GM19372 (cell line): ENCODE data around the gene HIRA.

Experiments used
- ATAC-seq: cut with Tn5 transposase; IDR thresholded peaks from one replicate; pipeline ENCODE4 v1.9.1; 2021; ENCODE audit warnings: mild to moderate bottlenecking, low read depth, moderate library complexity; ENCODE audit not compliant: unreplicated experiment

HIRA gene

DNA sequence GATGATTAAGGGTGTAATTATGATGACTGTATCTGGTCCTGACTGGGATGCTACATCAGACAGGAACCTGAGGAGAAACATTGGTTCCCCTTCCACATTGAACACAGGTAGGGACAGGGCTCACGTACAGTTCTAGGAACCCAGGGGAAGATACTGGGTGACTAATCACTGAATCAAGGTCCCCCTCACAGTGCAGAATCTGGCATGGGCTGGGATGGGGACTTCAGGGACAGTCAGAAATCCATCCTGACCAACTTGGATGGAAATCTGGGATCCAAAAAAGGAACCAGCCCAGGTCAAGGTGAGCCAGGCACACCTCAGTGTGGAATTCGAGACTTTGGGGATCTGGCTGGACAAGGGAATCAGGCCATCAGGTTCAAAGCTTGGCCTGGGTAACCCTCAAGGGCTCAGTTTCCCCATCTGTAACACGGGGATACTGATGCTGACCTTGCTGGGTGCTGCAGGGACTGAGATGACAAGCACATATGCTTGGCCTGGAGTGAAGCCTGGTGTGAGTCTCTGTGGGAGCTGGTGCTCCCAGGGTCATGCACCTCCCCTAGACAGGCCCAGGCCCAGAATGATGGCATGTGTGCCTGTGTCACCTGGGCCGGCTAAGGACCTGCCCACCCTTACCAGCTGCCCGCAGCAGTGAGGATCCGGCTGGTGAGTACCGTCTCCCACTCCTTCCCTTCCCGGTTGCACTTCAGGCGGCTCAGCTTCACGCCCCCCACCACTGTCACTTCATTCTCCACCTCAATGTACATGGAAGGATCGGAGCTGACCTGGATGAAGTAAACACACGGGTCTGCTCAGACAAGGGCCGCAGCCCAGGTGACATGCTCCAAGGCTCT, 72.6 kb downstream of the HIRA start:
- no peak for ATAC-seq

DNA sequence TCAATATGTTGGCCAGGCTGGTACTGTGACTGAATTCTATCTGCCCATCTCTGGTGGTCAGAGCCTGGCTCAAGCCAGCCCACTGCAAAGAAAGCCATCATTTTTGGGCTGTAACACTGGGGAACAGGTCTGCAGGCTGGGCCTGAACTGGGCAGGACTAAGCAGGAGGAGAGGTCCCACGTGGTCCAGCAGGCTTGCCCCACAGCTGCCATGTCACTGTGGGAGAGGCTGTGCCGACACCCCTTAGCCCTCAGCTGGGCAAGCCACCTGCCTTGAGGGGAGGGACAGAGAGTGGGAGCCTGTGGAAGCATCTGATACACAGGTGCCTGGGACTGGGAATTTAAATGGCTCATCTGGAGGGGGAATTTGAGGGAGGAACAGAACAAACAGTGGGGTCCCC, 73.3 kb downstream of the HIRA start:
- ATAC-seq, result no peak

DNA sequence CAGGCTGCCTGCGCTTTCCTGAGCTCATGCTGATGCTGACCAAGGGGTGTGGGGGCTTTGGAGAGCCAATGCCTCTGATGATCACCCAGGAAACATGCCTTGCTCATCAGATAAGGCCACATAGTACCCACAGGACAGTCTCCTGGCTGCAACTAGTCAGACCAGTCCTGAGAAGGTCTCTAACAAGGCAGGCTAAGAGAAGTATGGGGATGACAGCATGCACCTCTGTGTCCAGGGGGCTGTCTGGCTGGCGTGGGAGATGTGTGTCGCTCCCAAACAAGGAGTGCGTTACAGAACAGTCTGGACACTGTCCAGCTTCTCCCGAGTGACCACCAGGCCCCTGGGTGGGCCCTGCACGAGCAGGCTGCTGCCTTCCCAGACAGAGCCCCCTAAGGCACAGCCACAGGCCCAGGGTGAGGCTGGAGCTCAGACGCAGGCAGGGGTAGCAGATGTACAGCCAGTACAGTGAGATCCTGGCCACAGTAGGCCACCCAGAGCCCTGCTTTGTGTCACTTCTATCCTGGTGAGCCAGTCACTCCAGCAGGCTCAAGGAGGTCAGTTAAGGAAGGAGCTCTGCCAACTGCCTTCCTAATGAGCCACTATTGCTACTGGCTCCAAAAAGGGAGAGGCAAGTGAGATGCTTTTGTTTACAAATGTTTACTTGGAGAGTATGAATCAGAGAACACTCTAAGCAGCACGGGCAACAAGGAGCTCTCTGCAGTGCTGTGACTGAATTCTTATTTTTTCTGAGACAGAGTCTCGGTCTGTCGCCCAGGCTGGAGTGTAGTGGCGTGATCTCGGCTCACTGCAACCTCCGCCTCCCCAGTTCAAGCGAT, 74.0 kb downstream of the HIRA start:
- ATAC-seq, result no peak

DNA sequence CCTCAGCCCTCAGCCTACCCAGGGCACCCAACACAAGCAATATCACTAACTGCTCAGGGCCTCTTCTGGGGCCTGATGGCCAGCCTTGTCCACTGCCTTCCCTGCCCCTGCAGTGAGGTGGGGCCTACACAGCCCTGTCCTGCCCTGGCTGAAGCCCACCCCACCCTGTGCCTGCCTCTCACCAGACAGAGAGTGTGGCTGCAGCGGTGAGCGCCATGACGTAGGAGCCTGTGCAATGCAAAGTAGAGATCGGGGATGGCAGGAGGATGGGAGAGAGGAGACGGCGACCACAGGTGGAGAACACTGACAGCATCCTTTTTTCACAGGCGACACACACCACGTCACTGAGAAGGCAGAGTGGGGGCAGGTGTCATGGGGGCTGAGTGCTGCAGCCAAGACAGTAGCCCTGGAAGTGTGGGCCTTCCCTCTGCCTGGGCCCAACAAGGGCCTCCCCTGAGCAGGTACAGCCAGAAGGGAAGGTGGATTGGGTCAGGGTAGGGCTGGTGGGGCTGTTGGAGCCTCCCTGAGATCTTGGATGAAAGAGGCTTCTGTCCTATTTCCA, 74.7 kb downstream of the HIRA start:
- ATAC-seq, result no peak

DNA sequence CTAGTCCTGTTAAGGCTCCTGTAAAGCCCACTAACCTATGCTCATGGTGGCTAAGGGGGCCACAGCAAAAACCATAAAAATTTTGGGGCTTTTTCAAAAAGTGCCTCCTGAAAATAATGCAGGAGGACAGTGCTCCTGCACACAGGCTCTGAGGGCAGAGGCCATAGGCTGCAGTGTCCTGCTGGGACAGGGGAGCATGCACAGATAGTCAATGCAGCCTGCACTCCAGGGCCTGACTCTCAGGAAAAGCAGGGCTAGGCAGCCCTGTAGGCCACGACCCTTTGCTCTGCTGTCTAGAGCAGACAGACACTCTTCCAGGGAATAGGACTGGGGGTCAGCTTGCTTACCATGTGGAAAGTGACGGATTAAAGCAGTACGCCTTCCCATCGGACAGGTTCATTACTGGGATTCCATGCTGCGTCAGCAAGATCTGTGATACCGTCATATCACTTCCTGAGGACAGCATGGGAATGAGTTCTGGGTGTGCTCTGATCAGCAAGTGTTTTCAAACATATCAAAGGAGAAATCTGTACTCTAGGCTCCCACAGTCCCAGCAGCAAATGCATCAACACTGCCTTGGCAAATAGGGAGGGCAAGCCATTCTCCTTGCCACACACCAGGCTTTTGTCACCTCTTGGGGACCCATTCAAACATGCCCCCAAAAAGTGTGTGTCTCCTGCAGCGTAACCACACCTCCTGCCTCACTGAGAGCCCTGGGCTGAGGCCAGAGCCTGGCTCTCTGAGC, 75.9 kb downstream of the HIRA start:
- no peak for ATAC-seq

DNA sequence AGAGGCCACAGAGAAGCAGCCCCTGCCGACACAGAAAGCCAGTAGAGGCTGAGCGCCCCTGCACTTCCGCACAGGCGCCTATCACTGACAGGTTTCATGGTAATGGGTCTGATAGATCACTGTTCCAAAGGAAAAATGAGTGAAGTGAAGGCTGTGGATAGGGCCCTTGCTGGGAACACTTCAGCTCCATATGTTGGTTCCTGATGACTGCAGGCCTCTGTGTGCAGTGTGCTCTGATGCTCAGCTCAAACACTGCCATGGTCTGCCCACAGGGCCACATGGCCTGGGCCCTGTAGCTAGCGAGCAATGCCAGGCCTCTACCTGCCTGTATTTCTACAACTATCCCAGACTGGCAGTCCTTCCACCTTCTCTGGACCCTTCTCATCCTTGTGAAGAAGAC, 77.3 kb downstream of the HIRA start:
- no peak for ATAC-seq

DNA sequence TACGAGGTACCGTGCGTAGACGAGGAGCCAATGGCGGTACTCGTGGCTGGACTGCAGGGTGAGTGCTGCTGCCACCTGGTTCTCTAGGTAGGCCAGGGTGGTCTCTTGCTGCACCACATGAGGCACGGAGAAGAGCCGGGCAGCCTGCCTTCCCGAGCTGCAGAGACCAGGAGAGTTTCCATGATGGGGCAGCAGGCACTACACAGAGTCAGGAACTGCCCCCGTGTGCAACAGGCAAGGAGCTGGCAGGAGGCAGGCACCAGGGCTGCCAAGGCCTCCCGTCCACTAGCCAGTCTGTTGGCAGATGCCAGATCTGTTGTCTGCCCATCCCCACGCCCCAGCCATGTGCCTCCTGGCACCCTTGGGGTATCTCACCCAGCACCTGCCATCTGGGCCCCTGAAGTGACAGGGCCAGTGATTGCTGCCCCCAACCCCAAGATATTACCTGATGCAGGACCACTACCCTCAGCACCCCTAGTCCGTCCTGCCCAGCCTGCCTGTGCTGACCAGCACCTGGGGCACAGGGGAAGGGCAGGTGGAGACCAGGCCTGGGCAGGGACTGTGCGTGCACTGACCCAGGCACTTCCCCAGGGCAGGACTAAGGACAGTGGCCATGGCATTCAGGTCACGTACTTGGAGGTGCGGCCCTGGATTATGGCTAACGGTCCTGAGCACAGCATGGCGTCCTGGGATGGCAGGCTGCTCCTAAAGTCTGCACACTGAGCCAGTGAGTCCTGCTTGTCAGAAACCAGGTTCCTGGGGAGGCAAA, 78.0 kb downstream of the HIRA start:
- no peak for ATAC-seq

DNA sequence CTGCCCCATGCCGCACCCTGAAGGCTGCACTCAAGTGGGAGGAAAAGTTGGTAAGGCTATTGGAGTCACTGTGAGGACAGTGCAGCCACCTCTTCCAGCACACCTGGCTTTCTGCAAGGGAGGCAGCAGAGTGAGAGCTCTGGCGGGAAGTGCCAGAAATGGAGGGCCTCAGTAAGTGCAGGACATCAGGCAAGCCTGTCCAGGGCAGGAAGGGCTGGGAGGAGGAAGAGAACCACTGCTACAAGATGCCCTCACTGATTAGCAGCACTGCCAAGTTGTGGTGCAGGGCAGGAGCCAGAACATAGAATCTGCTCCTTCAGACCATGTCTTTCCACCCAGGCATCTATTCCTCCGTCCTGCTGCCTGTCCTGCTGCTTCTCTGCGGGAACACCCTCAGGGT, 78.8 kb downstream of the HIRA start:
- ATAC-seq, result no peak

DNA sequence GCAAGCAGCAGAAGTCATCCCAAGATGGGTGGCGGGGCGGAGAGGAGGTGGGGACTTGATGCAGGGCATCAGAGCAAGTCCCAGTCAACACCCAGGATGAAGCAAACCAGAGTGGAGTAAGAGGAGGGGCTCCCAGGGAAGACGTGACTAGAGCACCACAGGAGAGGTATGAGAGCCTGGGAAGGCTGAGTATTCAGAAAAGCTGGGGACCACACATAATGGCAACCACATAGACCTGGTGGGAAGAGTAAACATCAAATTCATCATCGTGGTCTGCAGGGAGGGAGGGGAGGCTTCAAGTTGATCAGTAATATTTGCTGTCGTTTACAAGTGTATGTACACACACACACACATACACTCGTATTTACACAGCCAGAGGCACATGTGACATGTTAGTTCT, 79.3 kb downstream of the HIRA start:
- ATAC-seq, result no peak

DNA sequence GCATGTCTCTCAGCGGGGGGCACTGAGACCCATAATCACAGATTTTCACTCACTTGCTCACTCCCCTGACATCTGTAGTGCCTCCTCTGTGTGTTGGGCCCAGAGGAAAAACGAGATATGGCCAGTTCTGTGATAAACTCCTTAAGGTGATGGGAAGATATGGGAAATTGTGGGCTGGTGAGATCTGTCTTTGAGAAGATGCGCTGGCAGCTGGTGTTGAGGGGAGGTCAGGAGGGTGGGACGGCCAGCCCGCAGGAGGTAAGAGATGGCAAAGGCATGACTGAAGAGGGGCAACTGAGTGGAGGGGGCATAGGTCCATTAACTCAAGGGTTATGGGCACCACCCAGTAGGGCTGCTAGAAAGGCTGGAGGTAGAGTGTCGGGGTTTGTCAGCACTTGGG, 79.9 kb downstream of the HIRA start:
- no peak for ATAC-seq

DNA sequence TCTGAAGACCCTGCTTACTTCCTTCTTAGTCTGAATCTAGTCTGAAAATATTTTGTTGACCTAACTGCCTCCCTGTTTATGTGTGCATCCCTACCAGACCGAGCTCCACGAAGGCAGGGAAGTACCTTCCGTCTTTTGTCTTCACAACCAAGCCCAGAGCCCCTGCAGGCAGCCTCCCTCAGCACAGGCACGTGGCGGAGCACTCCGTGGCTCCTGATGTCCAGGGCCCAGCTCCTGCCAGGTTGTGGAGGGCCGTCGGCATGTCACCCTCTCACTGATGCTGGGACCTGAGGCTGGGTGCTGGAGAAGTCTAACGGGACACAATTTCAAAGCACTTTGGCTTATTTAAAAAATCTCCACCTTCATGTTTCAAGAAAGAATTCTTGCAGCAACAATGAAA, 80.6 kb downstream of the HIRA start:
- ATAC-seq, result no peak

DNA sequence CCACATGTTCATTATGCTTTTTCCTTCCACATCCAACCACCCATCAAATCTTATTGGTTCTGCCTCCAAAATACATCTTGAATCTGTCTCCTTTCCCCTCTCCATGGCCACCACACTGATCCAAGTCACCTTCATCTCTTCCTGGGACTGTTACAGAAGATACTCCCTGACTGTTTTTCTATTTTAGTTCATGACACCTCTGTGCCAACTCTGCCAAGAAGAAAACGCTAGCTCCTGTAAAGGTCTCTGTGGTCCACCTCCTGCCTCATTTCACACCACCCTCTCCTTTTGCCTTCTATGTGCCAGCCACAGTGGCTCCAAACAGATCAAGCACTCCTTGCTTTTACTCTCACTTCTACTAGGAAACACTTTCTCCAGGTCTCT, 81.1 kb downstream of the HIRA start:
- ATAC-seq, result no peak

DNA sequence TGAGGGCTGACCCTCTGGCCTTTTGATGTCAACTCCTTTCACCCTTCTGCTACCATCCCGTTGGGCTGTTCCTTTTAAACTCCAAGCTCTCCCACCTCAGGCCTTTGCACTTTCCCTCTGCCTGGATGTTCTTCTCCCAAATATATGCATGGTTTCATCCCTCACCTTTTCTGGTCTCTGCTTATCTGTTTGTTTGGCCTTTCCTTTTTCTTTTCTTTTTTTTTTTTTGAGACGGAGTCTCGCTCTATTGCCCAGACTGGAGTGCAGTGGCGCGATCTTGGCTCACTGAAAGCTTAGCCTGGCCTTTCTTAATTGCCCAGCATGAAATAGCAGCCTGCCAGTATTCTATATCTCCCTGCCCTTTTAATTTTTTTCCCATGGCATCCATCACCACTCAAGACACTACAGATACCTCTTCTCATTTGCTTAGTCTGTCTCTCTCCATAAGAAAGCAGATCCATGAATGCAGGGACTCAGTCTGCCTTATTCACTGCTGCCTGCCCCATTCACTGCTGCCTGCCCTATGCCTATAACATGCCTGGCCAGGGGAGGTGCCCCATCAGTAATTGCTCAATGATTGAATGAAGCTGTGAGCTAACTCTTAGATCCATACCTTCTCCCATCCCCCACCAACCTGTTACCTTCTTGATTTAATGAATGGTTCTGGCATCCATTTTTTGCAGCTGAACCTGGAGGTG, 81.6 kb downstream of the HIRA start:
- no peak for ATAC-seq

DNA sequence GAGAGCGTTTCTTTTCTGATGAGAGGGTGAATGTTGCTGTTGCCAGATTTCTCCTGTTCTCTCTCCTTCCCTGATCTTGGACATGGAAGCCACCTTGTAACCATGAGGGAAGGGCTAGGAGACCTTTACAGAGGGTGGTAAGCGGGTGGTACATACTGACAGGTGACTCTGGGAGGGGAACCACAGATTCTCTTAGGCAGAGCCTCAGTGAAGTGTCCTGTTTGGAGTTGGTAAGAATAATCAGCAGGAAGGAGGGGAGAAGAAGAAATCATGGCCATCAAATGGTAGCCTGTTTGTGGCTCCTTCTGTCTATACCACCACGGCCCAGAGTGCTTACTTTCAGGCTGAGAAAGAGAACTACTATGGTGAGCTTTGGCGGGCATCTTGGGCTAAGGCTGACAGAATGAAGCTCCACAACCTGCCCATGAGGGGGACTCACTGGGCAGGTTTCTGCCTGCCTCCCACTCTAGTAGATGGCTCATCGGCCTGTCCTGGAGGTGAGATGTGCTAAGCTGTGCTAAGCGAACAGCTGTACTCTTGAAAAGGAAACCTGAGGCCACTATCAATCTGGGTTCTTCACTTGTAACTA, 84.8 kb downstream of the HIRA start:
- no peak for ATAC-seq

DNA sequence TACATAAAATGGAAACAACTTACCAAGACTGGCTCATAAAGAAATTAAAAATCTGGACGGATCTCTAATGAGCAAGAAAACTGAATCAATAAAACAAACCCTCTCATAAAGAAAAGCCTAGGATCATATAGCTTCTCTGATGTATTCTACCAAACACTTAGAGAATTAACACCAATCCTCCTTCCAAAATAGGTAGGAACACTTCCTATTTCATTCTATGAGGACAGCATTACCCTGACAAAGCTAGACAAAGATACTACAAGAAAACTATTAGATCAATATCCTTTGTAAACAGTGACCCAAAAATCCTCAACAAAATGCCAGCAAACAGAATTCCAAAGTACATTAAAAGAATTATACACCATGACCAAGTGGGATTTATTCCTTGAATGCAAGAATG, 87.1 kb downstream of the HIRA start:
- ATAC-seq, result no peak

DNA sequence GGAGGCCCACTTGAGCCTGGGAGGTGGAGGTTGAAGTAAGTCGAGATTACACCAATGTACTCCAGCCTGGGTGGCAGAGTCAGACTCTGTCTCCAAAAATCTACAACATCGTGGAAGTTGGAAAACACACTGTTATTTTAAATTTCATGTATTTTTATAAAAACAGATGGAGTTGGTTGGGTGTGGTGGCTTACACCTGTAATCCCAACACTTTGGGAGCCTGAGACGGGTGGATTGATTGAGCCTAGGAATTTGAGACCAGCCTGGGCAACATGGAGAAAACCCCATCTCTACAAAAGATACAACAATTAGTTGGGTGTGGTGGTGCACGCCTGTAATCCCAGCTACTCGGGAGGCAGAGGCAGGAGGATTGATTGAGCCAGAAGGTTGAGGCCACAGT, 88.1 kb downstream of the HIRA start:
- ATAC-seq, result no peak

DNA sequence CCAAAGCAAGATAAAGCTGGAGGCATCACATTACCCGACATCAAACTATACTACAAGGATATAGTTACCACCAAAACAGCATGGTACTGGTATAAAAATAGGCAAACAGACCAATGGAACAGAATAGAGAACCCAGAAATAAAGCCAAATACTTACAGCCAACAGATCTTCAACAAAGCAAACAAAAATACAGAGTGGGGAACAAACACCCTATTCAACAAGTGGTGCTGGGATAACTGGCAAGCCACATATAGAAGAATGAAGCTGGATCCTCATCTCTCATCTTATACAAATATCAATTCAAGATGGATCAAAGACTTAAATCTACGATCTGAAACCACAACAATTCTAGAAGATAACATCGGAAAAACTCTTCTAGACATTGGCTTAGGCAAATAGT, 90.0 kb downstream of the HIRA start:
- ATAC-seq, result no peak

DNA sequence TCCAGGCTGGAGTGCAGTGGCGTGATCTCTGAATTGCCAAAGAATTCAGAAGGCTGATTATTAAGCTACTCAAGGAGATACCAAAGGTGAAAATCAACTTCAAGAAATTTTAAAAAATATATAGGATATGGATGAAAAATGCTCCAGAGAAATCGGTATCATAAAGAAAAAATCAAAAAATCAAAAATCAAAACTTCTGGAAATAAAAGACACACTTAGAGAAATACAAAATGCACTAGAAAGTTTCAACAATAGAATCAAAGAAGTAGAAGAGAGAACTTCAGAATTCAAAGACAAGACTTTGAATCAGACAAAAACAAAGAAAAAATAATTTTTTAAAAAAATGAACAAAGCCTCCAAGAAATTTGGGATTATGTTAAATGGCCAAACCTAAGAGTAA, 94.4 kb downstream of the HIRA start:
- ATAC-seq, result no peak
